Measurements from ENCODE around the gene PSPH.
"Not testable (repeated sequence)": the region's sequence is repeated elsewhere in the genome, so short reads cannot be mapped to it uniquely, and the experiment has no call there.

PSPH gene

DNA sequence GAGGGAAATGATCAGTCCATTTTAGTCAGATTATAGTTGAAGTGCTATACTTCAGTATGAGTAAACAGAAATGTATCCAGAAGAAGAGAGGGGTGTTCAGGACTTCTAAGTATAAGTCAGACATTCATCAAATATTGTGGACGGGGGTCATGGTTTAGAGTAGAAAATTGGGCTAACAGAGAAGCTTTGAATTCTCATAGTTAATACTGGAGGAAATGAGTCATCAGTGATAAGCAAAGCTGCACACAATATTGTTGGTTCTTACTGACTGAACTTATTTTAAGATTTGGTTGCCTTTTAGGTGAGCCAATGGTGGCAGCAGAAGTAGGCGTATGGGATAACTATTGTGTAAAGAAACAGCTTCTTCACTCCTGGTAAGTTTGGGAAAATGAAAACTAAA is 11.1 kb upstream of the PSPH start:
- DNase-seq = no peak

DNA sequence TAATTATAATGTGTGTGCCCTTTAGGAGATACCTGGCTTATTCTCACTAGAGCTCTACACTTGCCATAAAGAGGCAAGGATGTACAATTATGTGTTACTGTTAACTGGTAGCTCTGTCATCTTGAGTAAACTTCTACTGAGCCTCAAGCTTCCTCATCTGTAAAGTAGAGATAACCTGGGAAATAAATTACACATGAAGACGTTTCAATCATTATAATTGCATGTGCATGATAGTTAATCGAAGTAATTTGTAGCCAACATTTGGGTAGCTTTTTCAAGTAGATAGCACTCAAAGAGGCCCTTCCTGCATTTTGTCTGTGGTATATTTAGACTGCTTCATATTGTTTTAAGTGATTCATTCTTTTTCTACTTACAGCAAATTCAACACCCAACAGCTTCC is 2.7 kb upstream of the PSPH start:
- DNase-seq = no peak

DNA sequence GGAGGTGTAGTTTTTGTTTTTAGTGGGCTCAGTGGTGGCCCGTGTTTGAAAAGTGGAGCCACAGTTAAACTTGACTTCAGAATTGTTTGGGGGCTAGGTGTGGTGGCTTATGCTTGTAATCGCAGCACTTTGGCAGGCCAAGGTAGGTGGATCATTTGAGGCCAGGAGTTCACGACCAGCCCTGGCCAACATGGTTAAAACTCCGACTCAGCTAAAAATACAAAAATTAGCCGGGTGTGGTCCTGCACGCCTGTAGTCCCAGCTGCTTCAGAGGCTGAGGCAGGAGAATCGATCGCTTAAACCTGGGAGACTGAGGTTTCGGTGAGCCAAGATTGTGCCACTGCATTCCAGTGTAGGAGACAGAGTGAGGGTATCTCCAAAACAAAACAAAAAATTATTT is 2.1 kb upstream of the PSPH start:
- DNase-seq = no peak

DNA sequence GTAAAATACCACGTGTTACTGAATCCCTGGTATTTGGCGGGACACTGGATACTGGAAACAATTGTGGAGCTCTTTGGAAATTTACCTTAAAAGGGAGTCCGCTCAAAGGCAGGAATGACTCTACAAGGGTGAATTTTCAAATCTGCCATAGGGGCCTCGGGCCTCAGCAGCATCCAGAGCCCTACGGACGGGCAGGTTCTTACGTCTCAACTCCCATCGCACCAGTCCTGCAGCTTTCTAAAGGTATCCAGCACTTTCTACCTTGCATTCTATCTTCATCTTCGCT is 248 bp downstream of the PSPH start:
- DNase-seq = no peak

DNA sequence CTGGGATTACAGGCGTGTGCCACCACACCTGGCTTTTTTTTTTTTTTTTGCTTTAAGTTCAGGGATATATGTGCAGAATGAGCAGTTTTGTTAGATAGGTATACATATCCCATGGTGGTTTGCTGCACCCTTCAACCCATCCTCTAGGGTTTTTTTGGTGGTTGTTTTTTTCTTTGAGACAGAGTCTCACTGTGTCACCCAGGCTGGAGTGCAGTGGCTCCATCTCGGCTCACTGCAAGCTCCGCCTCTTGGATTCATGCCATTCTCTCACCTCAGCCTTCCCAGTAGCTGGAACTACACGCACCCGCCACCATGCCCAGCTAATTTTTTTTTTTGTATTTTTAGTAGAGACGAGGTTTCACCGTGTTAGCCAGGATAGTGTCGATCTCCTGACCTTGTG is 2.5 kb downstream of the PSPH start:
- DNase-seq = not testable (repeated sequence)

DNA sequence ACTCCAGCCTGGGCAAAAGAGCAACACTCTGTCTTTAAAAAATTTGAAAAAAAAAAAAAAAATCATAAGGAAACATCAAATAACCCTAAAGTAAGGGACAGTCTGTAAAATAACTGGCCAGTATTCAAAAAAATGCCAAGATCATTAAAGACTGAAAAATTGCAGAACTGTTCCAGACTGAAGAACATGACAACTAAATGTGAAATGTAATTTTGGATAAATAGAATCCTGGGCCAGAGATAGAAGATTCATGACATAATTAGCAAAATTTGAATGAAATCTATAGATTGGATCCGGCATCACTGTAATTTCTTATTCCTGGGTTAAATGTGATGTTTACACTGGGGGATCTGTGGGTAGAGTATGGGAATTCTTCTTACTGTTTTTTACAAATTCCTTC is 3.0 kb downstream of the PSPH start:
- DNase-seq = no peak

DNA sequence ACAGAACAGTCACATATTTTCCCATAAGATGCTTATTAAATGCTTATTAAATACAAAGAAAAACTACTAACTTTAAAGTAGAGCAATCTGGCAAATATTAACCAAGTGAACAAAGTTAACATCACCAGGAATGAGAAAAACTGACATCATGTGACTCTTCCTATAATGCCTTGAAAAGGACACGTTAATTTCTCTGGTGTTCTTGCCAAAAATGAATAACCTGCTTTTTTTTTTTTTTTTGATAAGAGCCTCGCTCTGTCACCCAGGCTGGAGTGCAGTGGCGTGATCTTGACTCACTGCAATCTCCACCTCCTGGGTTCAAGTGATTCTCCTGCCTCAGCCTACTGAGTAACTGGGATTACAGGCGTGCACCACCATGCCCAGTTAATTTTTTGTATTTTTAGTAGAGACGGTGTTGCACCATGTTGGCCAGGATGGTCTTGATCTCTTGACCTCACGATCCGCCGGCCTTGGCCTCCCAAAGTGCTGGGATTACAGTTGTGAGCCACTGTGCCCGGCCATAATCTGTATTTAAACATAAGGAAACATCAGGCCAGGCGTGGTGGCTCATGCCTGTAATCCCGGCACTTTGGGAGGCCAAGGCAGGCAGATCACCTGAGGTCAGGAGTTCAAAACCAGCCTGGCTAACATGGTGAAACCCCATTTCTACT is 3.7 kb downstream of the PSPH start:
- not testable (repeated sequence) for DNase-seq

DNA sequence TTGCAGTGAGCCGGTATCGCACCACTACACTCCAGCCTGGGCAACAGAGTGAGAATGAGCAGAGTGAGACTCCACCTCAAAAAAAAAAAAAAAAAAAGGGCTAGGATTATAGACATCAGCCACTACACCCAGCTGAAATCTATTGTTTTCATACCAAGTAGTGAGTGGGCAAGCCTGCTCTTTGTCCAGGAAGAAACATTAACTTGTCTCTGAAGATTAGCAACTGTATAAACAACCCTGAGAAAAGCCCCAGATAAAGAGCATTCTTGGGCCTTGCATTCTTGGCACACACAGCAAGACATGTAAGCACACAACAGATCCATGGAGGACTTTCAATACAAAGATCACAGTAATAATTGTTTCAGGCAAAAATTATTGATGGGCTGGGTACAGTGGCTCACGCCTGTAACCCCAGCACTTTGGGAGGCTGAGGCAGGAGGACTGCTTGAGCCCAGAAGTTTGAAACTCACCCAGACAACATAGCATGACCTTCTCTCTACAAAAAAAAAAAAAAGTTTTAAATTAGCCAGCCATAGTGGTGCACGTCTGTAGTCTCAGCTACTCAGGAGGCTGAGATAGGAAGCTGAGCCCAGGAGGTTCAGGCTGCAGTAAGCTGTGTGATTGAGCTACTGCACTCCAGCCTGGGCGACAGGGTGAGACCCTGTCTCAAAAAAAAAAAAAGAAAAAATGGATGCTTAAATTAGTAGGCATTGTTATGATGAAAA is 4.4 kb downstream of the PSPH start:
- no peak for DNase-seq

DNA sequence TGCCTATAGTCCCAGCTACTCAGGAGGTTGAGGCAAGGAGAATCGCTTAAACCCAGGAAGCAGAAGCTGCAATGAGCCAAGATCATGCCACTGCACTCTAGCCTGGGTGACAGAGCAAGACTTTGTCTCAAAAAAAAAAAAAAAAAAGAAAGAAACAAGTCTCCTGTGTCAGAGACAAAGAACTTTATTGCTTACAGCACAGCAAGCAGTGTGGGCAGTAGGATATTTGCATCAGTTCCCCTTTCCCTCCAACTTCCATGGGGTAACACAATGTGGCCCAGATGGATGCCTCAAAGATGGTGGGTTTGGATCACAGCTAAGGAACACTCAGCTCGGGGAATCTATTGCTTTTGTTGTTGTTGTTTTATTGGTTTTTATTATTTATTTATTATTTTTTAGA is 5.5 kb downstream of the PSPH start:
- DNase-seq = not testable (repeated sequence)

DNA sequence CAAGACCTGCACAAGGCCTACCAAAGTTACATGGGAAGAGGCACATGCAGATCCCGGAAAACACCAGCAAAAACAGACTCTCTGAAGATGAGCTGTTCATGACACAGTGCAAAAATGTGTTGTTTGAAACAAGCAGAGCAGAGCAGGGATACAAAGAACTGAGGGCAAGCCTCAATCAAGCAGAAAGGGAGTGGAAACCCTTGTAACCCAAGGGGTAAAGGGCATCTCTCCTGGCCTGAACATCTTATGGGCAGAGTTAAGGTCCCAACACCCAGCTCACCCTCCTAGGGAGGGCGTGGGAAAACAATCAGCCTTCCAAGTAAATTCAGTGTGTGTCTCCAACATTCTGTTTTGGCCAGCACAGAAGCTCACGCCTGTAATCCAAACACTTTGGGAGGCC is 10.5 kb downstream of the PSPH start:
- no peak for DNase-seq

DNA sequence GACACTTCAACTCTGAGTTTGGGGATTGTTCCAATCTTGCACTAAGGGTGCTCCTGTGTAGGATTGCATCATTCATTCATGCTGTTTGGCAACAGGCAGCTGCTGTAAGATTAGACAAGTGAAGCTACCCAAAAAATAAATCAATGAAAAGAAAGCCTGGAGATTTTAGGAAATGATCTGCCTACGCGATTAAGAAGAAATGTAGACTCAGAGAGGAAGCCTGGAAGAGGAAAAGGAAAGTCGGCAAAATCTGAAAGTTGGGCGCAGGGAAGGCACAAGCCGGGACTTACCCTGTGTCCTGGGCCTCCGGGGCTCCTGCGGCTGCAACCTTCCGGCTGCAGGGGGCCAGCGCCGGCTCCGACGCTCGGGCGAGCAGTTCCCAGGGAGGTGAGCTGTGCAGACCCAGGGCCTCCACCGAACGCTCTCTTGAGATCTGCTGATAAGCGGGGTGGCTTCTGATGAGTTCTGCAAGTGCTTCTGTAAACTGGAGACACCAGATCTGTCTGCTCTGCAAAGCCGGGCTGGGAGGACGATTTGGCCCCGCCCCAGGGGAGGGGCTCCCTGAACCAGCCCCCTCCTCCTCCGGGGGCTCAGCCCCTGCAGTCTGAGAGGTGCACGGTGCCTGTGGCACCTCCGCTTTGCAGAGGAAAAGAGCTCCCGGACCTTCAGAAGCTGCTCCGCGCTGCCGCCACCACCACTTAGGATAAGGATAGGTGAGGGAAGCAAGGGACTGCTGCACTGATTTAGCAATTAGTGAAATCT is 17.4 kb downstream of the PSPH start:
- peak; percentile 85 for DNase-seq

DNA sequence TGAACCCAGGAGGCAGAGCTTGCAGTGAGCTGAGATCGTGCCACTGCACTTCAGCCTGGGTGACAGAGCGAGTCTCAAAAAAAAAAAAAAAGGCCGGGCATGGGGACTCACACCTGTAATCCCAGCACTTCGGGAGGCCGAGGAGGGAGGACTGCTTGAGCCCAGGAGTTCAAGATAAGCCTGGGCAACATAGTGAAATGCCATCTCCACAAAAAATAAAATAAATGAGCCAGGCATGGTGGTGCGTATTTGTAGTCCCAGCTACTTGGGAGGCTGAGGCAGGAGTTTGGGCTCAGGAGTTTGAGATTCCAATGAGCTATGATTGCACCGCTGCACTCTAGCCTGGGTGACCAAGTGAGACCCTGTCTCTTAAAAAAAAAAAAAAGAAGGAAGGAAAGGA is 18.7 kb downstream of the PSPH start:
- DNase-seq = not testable (repeated sequence)

DNA sequence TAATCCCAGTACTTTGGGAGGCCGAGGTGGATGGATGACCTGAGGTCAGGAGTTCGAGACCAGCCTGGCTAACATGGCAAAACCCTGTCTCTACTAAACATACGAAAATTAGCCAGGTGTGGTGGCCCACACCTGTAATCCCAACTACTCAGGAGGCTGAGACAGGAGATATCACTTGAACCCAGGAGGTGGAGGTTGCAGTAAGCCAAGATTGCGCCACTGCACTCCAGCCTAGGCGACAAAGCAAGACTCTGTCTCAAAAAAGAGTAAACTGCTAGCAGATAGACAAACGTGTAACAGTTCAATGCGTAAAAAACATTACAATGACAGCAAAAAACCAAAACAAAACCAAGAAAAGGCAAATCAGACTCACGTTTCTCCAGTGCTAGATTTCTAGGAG is 19.7 kb downstream of the PSPH start:
- DNase-seq = not testable (repeated sequence)

DNA sequence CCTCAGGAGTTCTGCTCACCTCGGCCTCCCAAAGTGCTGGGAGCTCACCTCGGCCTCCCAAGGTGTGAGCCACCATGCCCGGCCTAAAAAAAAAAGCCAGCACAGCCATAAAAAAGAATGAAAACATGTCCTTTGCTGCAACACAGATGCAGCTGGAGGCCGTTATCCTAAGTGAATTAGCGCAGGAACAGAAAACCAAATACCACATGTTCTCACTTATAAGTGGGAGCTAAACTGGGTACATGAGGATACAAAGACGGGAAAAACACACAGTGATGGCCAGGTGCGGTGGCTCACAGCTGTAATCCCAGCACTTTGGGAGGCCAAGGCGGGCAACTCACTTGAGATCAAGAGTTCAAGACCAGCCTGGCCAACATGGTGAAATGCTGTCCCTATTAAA is 20.9 kb downstream of the PSPH start:
- no peak for DNase-seq

DNA sequence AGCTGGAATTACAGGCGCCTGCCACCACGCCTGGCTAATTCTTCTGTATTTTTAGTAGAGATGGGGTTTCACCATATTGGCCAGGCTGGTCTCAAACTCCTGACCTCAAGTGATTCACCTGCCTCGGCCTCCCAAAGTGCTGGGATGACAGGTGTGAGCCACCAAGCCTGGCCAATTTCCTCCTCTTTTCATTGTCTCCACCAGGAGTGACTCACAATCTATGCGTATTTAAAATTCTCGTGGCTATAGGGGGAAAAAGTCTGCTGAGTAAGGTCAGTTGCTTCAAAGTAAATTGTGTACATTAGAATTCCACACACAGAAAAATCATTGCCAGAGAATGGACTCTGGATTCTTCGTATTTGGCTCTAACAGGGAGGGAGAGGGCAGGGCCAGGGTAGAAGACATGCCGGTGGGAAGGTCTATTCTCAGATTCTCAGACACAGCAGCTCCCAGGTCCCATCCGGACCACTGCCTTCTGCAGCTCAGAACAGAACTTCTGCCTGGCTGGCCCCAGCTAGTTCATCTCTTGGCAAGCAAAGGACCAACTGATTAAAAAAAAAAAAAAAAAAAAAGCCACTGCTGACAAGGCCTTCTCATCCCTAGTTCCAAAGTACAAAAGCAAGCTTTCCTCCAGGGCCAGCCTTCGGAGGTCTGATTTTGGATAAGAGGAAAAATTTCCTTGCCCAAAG is 22.2 kb downstream of the PSPH start:
- no peak for DNase-seq

DNA sequence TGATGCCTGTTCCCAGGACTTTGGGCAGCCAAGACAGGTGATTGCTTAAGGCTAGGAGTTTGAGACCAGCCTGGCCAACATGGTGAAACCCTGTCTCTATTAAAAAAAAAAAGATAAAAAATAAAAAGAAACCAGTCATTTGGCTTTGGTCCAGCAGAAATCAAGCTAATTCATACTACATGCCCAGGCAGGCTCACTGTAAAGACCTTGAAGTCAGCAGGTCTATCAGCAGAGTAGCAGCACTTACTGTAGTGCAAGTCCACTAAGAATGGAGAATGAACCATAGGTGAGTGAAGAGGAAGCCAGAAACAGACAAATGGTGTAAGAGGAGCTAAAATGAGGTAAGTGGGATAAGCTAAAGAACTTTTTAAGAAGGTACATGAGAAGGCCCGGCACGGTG is 24.7 kb downstream of the PSPH start:
- no peak for DNase-seq

DNA sequence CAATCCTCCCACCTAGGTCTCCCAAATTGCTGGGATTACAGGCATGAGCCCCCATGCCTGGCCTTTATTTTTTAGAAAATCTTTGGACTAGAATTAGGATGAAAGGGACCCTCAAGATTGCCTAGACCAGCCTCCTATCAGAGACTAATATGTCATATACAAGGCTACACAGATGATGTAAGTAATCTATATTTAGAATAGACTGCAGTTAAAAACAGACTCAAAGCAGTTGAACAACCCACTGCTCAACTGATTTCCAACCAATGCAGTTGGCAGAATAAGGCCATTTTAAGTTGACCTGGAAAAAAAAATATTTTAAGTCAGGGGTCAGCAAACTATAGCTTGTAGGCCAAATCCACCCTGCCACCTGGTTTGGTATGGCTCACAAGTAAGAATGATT is 27.7 kb downstream of the PSPH start:
- no peak for DNase-seq

DNA sequence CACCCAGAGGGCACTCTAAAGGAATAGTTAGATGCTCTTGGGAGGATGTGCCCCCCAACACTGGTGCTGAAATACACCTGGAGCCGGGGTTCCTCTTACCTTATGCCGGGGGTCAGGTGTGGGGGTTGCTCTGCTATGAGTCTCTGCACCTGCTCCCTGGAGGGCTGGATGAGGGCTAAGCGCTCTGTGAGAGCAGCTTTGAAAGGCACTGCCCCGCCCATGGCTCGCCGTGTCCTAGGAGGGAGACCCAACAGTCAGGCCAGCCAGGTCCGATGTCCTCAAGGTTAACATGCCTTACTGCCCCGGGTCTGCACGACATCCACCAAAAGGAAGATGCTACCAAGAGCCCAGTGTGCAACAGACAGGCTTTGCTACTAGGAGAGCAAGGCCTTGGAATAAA is 31.7 kb downstream of the PSPH start:
- no peak for DNase-seq

DNA sequence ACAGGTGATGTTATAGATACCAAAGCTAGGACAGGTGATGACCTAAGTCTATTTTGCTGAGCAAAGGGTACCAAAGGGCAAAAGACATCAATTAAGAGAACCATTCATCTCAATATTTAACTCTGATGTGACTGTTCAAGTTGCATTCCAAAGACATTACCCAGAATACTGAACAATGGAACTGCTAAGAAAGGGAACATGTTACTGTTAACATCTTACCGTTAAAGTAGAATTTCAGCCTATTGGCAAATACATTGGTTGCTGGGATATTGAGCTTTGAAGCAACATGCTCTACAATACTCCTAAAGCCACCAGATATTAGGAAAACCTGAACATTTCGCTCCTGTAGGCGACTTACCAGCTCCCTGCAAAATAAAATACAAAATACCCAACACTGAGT is 34.2 kb downstream of the PSPH start:
- not testable (repeated sequence) for DNase-seq

DNA sequence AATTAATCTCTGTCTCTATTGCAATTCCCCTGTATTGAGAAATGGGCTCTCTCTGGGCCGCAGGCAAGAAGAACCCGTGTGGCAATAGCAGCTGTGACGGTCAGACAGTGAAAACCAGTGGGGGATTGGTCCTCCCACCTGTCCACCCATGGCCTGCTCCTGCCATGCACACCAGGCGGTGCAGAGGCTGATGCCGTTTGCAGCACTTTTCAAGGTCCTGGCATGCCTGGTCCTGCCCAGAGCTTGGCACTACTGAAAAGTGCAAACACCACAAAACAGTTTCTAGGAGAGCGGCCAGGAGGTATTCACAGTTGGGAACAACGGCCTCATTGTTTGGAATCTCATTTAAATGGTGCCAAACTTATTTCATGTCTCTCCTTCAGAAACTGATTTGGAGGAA is 41.5 kb downstream of the PSPH start:
- no peak for DNase-seq

DNA sequence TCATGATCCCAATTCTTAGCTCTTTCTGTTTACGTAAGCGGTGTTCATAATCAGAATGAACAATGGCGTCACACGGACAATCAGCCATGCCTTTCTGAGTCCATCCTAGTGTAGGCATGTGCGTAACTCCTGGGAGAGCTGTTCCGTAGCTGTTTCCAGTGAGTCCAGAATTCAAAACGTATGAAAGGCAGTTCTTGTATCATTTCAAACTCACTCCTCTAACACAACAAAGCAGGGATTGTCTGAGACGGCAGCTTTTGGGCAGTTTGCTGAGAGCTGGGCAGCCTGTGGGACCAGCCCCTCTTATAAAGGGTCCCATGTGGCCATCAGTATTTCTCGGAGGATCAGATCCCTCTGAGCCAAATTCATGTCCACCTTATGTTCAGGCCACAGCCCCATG is 43.4 kb downstream of the PSPH start:
- no peak for DNase-seq

DNA sequence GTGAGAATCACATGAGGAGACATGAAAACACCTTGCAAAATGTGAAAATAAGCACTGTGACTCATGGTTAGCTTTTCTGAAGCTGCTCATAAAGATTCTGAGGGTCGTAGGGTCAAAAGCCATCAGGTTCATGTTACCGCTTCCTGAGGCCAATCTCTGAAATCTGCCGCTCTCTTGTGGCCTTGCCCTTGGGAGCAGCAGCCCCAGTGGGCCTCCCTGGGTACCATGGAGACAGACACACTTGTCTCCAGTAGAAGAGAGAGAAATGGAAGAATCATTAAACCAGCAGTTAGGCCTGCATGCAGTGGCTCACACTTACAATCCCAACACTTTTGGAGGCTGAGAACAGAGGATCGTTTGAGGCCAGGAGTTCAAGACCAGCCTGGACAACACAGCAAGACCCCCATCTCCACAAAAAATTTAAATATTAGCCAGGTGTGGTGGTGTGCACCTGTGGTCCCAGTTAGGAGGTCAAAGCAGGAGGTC is 44.0 kb downstream of the PSPH start:
- no peak for DNase-seq

DNA sequence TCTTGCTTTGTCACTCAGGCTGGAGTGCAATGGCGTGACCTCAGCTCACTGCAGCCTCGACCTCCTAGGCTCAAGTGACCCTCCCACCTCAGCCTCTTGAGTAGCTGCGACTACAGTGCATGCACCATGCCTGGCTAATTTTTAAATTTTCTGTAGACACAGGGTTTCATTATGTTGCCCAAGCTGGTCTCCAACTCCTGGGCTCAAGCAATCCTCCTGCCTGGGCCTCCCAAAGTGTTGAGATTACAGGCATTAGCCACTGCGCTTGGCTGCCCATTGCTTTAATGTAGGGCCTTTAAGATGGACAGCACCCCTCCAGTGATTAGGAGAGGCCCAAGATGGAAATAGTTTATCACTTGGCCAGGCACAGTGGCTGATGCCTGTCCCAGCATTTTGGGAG is 47.5 kb downstream of the PSPH start:
- DNase-seq = no peak
